Left cardiac atrium (tissue), 4 donors: ENCODE measurements around the gene PRKAG2. TPM values are rescaled to one million over a fixed set of nuclear protein-coding genes. Genes with fewer than 3 reads are reported as not detected.
"Not testable (repeated sequence)": the region's sequence is repeated elsewhere in the genome, so short reads cannot be mapped to it uniquely, and the experiment has no call there.

Experiments used
- ATAC-seq, 2 donors: fragments of 200-7000 bp; cut with Tn5 transposase; one replicate each; pipeline ENCODE4 v1.9.1; 2020; ENCODE audit warnings: mild to moderate bottlenecking in 2 of 2, moderate library complexity in 2 of 2
- DNase-seq: peaks from one replicate; pipeline ENCODE4 v3.0.0-alpha.2; 2020
- intact Hi-C, 2 donors: fragments of 100-400 bp; cut with DNase I; formaldehyde crosslinking; loops; one replicate each; pipeline versions ENCODE4 v1.14.1 to v1.15.1; 2022 to 2023
- total RNA-seq, 2 donors: library from RNA; stranded (reverse); fragmentation: NEBNext Ultra II Directional; extraction: Animal tissue kit (Norgen Biotek cat#: 25700); gene quantifications; one replicate each; pipeline ENCODE4 v1.2.1, GENCODE V29; 2021
- donor health status: DM: no; HTN: yes; CAD: no.
- donor health status: DM: no; HTN: yes; CAD: no; lungs with severe emphysema.
- donor health status: DM: yes; HTN: yes; CAD: no.
- donor health status: Dilated cardiomyopathy.

PRKAG2 gene
- total RNA-seq, 2 donors from 2014 or later = 141 to 253 TPM

- ATAC-seq = no peak
- no peak for DNase-seq
- intact Hi-C loops = loop anchor here (5.0 to 10.0 kb wide), 4 partner anchors 180 to 387 kb away; no protein-coding TSS in a partner anchor
Measured at GRCh38 chr7:151754688-151755130, 122.2 kb downstream of the PRKAG2 start.

DNA sequence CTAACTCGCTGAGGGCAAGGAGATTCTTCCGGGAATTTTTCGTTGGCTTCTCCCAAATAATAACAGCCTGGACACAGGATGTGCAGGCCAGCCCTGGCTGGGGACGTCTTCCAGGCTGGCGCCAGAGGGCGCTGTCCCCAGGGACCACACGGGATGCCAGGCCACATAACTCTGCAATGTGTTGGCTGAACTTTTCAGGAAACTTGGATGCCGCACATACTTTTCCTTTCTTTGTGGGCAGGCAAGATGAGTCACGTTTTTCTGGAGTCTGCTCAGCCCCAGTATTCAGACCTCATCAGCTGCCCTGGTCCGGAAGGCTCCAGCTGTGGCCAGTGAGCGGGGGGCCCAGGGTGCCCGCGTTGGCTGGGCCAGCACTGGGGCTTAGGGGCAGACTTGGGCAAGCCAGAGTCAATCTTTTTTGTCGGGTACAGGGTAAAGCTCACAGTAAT is 122.7 kb downstream of the PRKAG2 start:
- intact Hi-C loops = loop anchor here (5.0 to 10.0 kb wide), 3 partner anchors 179 to 292 kb away; no protein-coding TSS in a partner anchor
- peak; percentile 93 to 94 for ATAC-seq
- peak; percentile 85 for DNase-seq

GRCh38 chr7:151752816-151753595 is 123.9 kb downstream of the PRKAG2 start:
- DNase-seq (no peak), ATAC-seq (no peak)
- intact Hi-C loops = loop anchor here (5.0 to 10.0 kb wide), 3 partner anchors 178 to 291 kb away; no protein-coding TSS in a partner anchor

DNA sequence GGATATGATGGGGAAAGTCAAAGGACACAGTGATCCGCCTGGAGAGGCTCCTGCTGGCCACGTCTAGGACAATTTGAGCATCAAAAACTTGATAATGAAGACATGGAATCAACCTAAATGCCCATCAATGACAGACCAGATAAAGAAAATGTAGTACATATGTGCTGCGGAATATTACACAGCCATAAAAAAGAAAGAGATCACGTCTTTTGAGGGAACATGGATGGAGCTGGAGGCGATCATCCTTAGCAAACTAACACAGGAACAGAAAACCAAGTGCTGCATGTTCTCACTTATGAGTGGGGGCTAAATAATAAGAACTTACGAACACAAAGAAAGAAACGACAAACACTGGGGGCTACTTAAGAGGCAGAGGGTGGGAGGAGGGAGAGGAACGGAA is 124.9 kb downstream of the PRKAG2 start:
- DNase-seq (no peak), ATAC-seq (no peak)
- intact Hi-C loops = loop anchor here (5.0 to 10.0 kb wide), 3 partner anchors 177 to 290 kb away; no protein-coding TSS in a partner anchor

- intact Hi-C loops = no loop called here
- ATAC-seq (no peak), DNase-seq (no peak)
Measured at GRCh38 chr7:151748733-151749132, 128.2 kb downstream of the PRKAG2 start.

DNA sequence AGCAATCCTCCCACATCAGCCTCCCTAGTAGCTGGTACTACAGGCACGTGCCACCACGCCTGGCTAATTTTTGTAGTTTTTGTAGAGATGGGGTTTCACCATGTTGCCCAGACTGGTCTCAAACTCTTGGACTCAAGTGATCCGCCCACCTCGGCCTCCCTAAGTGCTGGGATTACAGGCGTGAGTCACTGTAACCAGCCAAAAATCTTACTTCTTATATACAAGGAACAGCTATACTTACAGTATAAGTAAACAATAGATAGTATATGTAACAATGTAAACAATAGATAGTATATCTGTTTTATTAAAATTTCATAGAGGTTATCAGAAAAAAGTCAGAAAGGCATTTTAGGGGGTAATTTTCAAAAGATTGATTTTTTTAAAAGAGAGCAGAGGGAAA is 128.9 kb downstream of the PRKAG2 start:
- DNase-seq, ATAC-seq, intact Hi-C loops: not testable (repeated sequence)

DNA sequence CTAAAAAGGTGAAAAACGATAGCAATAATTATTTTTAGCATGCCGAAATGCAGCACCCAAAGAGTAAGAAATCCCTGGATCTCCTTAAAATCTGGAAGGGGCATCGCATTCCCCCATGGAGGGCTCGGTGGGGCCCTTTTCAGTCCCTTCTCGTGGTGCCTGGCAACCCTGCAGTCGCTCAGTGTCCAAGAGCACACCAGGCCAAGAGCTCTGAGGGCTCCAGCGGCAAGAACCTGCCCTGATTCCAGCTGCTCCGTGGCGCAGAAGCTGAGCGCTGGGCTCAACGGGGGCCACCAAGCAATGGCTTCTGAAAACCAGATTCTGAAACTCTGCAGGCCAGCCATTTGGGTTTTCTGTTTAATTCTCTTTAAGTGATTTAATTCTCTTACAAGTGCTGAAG is 131.2 kb downstream of the PRKAG2 start:
- intact Hi-C loops = no loop called here
- DNase-seq (no peak), ATAC-seq (peak; percentile 64 to 66)

DNA sequence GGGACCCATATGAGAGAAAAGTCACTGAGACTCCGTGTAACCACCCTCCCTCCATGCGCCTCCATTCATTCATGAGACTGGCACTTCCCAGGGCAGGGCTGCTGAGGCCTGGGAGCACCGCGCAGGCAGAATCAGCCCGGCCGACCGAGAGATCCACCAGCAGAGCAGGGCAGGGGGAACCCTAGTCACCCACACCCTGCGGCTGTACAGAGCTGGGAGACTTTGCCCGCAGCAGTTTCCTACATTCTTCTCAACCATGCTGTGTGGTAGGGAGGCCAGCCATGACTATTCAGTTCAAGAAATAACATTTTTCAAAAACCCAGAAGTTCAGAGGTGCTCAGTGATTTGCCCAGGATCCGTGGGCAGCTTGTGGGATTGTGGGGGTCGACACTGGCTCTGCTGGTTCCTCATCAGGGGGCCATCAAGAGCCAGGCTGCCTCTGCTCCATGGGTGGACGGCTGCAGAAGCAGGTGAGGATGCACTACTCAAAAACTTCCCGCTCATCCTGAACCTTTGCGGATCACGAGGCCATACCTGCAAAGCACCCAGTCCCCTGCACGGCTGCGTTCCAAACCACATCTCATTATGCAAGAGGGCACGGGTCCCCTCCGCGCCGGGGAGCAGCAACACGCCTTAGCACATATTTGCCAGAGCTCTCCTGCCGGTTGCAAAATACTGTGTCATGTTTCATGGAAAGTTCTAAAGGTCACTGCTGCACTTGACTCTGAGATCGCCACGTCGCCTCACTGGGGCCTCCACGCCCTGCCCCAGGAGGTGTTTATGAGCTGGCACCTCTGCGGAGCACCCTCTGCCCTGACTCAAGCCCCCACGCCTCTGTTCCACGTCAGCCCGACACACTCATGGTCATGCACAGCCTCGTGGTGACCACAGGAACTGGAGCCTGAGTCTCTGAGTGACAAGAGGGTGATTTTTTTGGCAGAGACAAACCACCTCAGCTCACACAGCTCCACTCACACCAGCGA is 132.0 kb downstream of the PRKAG2 start:
- intact Hi-C loops = no loop called here
- peak; percentile 85 for DNase-seq

GRCh38 chr7:151744051-151744580 is 132.8 kb downstream of the PRKAG2 start:
- intact Hi-C loops = no loop called here
- no peak for DNase-seq
- no peak for ATAC-seq

More for the DNA sequence above, 132.0 kb downstream of the PRKAG2 start:
- peak; percentile 89 to 94 for ATAC-seq

- DNase-seq (no peak), ATAC-seq (peak; percentile 31 to 54)
Measured at GRCh38 chr7:151743481-151743983, 133.4 kb downstream of the PRKAG2 start.

DNA sequence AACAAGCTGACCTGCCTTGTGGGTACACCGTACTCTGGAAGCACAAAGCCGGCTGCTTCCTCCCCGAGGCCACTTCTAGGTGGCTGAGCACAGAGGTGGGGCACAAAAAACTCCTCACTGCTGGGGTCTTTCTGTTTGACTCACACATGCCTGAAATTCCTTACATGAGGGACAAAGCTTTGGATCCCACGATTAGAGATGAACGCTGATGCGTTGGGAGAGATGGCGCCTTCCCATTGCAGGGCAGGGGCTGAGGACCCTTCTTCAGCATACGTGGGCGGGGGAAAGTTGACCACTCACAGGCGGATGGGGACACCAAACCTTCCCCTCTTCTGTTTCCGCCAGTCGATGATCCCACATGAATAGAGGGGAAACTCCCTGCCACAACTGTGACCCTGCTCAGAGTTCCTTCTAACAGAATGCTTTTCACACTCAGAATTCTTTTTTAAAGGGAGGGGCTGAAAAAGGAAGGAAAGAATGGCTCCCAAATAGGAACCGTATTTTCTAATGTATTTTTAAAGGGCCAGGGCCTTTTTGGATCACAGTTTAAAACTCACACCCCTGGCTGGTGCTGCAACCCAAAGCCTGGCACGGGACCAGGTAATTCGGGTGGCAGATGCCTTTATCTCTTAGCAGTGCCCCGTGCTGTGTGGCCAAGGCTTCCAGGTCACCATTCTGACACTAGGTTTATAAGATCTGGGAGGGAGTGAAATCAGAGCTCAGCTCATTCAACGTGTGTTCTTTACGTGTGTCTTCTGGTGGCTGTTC is 134.0 kb downstream of the PRKAG2 start:
- DNase-seq = peak; percentile 62
- ATAC-seq = peak in 1 of 2 donors; percentile 24
- intact Hi-C loops = no loop called here

More at GRCh38 chr7:151743481-151743983, 133.4 kb downstream of the PRKAG2 start:
- intact Hi-C loops = no loop called here

GRCh38 chr7:151741585-151741984 is 135.3 kb downstream of the PRKAG2 start:
- ATAC-seq = no peak
- DNase-seq = no peak
- intact Hi-C loops = no loop called here

GRCh38 chr7:151740081-151740851 is 136.6 kb downstream of the PRKAG2 start:
- intact Hi-C loops = no loop called here
- DNase-seq = no peak
- ATAC-seq = no peak

DNA sequence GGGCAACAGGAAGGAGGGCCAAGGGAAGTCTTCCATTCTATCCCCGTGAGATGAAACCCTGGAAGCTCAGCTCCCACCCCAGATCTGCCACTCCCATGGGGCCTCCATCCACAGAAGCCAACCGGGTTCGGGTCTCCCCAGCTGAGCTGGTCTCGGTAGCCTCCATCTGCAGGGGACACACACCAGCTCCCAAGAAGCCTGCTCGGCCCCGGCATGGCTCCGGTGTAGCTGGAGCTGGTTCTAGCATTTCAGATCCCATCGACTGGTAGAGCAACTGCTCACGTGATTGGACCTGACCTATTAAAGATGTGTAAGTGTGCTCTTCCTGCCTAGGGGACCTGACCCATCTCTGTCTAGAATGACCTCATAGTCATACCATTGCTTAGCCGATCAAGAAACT is 138.0 kb downstream of the PRKAG2 start:
- no peak for DNase-seq
- no peak for ATAC-seq
- intact Hi-C loops = loop anchor here in 1 of 2 donors (10.0 kb wide), 1 partner anchor 114 kb away; no protein-coding TSS in a partner anchor

GRCh38 chr7:151736403-151736909 is 140.5 kb downstream of the PRKAG2 start:
- DNase-seq (peak; percentile 80), ATAC-seq (peak; percentile 84 to 88)
- intact Hi-C loops = loop anchor here in 1 of 2 donors (10.0 kb wide), 1 partner anchor 112 kb away; no protein-coding TSS in a partner anchor

GRCh38 chr7:151735851-151736402 is 141.0 kb downstream of the PRKAG2 start:
- ATAC-seq = peak; percentile 51 to 60
- DNase-seq = no peak
- intact Hi-C loops = loop anchor here in 1 of 2 donors (10.0 kb wide), 1 partner anchor 111 kb away; no protein-coding TSS in a partner anchor
